ENCODE data around the gene TMEM252.

The TMEM252 gene

DNA sequence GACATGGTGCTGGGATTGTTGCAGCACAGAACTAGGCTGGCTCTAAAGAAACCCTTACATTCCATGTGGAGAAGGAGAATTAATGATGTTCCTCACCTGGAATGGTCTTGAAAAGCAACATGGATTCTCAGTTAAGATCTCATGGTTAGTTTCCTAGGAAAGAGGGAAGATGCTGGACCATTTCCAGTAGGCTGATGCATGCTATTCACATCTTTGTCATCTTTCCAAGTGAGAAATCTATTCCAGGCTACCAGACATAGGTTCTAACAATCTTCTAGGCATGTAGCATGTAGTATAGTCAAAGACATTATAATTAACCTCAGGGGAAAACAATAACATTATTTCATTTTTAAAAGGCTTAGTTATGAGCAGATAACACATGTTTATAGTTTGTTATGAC is 44.3 kb downstream of the TMEM252 start:
- no peak for DNase-seq

DNA sequence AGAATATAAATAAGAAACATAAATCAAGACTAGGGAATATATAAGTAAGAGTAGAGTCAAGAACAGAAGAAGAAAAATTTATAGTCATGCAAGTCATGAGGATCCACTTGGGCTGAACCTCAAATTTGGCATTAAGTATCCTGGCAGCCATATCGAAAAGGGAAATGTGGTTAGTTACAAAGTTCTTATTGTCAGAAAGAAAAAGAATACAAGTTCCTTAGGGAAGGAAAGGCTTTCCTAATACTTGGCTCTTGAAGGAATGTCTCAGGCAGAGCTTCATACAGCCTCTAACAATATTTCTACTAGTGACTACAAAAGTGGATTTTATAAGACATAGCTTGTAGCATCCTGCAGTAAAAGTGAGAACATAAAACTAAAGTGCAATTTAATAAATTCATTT is 45.4 kb downstream of the TMEM252 start:
- no peak for DNase-seq

DNA sequence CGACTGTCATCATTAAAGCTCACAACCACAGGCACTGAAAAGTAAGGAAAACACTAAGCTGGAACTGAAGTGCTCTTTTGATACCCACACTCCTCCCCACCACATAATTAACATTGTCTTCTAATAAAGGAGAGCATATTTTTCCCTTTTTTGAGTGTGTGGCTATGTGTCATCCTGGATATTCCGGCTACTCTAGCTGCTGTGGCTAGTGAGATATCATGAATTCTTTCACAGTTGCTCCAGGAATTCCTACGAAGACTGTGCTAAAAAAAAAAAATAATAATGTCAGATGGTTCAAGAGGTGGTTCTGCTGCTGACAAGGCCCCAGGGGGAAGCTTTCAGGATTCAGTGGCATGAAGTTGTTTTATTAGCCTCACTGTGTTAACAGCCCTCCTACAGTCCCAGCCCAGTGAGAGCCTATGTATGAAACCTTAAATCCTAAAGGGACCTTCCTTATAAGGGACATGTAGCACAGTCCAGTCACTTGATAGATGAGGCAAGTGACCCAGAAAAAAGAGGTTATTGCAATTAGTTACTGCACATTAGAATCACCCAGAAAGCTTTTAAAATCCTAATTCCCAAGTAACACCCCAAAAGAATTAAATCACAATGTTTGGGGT is 46.6 kb downstream of the TMEM252 start:
- no peak for DNase-seq

DNA sequence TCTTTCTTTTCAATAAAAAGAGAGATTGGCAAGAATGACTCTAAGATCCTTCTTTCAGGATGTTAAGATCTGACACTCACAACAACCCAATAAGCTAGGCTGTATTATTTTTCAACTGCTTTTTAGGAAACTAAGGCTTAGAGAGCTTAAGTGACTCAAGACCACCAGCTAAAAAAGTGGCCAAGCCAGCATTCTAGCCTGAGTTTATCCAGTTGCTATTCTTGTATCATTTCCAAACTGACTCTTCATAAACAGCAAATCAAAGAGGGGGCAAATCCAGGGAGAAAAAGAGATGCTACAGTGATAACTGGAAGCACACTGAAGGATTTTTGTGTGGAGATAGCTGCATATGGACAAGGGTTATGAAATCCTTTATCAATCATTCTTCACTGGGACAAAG is 47.1 kb downstream of the TMEM252 start:
- no peak for DNase-seq

DNA sequence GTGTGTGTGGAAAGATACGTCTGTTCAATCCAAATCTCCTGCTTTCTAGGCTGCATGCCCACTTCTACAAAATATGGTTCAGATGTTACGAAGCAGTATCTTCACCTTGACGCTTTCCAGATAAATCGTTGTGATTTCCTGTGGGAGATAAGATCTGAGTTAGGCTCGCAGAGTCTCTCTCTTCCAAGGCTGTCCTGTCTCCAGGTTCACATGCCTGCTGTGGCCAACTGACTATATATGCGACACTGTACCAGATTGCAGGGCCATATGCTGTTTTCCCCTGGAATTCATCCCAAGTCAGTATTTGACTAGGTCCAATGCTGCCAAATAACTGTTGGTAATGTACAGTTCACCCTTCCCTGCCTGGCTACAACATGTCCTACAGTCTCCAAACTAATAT is 47.9 kb downstream of the TMEM252 start:
- DNase-seq: no peak

DNA sequence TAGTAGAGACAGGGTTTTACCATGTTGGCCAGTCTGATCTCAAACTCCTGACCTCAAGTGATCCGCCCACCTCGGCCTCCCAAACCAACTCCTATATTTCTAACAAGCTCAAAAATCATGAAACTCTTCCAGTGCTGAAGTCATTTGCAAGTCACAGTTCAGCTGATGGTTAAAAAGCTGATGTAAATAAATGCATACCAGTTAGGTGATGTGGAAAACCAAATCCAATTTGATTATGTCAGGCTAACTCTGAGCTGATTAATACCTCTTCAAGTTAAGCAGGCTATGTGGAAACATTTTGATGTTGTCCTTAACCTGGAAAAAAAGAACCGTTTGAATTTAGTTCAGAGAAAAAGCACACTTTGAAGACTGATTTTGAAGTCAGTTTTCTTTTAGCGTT is 51.0 kb downstream of the TMEM252 start:
- DNase-seq: no peak

DNA sequence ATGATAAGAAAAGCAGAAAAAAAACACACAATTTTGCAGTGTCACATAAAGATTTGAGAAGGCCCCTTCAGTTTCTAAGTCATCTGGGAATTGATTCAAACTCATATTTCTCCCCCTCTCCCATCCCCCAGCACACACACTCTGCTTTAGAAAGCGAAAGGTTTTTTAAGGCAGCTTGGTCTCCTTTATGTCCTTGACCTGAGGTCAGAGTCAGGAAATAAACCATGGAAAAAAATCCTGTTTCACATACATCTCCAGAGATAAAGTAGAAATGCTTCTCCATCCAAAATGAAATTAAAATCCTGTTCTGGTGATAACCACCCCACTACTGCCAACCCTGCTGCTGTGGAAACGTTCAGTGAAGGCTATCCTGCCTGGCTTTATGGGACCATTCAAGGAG is 52.6 kb downstream of the TMEM252 start:
- no peak for DNase-seq

Data from activated CD4-positive, alpha-beta T cell treated with anti-CD3 and anti-CD28 coated beads, Interleukin-2, amount 50 U/mL, for 4 hours (primary cell).